GM18870 (cell line): ENCODE data around the gene ITFG1.
A peak's percentile ranks its signal among the peaks of the same experiment; 100 is the strongest.

Experiments used
- ATAC-seq: cut with Tn5 transposase; IDR thresholded peaks from one replicate; pipeline ENCODE4 v1.9.1; 2021; ENCODE audit warnings: moderate library complexity; ENCODE audit not compliant: unreplicated experiment

The ITFG1 gene

DNA sequence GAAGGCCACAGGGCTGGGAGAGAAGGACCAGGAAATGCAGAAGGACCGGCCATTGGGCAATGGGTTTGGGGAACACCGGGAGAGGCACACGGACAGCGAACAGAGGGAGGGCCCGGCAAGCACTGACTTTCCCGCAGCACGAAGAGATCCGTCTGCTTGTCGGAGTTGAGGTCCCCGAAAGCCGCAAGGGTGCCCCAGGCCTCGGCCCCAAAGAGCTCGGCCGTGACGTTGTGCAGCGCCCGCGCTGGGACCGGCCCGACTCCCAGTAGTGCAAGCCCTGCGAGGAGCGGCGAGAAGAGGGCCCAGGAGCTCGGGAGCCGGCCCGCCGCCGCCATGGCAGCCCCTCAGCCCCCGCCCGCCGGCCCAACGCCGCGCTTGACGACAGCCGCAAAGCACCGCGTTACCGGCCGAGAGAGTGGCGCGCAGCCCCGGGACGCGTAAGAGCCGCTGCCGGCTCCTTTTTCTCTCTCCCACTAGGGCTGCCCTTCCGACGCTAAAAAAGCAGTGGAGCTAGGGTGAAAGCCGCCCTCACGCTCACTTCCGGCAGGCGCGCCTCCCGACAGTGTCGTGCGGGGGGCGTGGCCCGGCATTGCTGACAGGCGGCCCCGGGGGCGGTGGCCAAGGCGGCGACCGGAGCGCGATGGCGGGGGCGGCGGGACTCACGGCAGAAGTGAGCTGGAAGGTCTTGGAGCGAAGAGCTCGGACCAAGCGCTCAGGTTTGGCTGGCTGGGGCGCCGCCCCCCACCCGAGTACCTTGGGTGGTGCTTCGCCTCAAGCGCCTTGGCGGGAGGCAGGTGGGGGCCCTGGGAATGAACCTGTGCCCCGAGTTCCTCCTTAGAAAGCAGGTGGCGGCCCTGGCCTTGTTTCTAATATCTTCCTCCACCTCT lies at the start of gene ITFG1, which contains the start of gene PHKB:
ITFG1 (minus strand) TSS at position 353 of the 887 bp plus-strand sequence; CDS start at position 335, 18 bp downstream.
PHKB (plus strand) TSS at position 621 of the 887 bp plus-strand sequence; CDS start at position 641, 20 bp downstream.
- ATAC-seq: peak; percentile 51

DNA sequence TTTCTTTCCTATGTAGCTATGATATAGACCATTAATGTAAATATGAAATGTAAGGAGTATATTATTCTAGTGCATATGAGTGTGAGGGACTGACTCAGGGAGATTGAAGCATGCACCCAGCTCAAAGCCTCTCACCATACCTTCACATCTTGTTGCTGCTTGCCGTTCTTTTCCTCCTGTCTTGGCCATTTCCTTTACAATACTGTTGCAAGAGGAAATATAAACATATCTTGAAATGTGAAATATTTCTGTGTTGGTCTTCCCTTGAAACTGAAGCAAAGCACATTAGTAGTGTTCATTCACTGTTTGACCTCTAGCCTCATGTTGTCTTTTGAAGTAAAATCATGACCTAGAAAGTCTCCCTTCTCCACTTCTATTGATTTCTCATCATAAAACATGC lies 46.8 kb upstream of the ITFG1 start:
- no peak for ATAC-seq

DNA sequence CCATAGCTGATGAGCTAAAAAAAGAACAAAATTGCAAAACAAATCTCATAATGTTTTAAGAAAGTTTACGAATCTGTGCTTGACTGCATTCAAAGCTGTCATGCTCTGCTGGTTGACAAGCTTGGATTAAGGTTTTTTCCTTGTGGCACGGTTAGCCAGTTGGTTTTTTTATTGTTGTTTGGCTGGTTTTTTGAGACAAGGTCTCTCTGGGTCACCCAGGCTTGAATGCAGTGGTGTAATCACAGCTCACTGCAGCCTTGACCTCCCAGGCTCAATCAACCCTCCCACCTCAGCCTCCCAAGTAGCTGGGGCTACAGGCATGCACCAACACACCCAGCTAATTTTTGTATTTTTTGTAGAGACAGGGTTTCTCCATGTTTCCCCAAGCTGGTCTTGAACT lies 45.9 kb upstream of the ITFG1 start:
- ATAC-seq: no peak

DNA sequence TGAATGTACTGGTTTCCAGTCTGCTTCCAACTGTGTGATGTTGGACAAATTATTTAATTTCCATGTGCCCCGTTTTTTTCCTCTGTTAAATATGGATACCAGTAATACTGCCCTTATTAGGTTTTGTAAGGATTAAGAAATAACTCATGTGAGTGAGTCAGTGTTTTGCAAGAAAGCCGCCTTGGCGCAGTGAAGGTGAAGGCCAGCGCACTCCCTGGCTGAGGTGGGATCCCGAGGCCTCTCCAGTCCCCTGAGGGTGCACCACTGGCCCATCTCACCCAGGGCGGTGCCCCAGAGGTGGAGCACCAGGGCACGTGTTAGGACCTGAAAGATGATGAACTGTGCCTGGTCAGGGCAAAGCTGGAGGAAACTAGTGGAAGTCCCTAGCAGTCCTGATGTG lies 43.7 kb upstream of the ITFG1 start:
- no peak for ATAC-seq

DNA sequence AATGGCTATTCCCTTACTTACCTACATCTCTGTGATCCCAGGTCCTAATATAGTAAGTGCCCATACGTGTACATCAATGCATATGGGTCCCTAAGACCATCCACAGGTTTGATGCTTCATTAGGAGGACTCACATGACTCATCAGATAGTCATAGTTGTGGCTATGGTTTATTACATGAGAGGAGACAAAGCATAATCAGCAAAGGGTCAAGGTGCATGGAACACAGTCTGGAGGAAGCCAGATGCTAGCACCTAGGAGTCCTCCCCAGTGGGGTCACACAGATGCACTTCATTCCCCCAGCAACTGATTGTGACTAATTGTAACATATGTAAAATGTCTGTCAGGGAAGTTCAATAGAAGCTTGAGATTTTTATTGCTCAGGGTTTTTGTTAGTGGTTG lies 43.1 kb upstream of the ITFG1 start:
- ATAC-seq: no peak

DNA sequence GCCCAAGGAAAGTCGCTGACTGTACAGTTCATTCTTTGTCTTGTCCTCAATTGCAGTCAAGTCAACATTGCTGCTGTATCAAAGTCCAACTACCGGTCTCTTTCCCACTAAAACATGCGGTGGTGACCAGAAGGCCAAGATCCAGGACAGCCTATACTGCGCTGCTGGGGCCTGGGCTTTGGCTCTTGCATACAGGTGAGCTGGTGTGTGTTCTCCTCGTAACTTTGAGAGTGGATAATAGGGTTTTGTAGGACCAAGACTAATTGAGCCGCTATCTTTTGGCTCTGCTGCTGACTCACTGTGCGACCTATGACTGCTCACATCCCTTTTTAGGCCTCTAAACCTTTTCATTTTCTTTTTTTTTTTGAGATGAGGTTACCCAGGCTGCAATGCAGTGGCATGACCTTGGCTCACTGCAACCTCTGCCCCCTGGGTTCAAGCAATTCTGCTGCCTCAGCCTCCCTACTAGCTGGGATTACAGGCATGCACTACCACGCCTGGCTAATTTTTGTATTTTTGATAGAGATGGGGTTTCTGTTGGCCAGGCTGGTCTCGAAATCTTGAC lies 38.9 kb upstream of the ITFG1 start:
- ATAC-seq: no peak

DNA sequence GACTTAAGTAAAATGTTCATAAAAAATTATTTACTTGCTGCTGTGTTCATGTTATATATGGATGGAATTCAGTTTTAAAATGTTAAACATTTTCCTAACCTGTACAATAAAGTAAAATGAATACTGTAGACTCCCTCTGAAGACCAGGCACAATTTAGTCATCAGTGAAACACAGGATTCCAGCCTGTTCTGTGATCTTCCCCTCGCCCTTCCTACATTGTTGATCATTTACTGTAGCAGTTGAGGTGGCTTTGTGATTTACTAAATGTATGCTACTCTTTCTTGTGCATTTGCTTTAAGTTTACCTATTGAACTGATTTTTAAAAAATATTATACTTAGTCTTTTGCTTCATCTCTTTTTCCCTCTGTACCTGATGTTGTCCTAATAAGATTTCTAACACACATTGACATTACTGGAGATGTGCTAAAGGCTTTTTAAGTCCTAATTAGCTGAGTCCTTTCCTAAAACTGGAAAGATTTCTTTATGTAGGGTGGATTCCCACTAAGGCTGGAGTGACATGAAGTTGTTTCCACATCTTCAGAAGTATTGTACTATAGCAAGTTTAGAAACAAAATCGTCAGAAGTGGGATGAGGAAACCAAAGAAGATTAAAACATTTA lies 38.3 kb upstream of the ITFG1 start:
- no peak for ATAC-seq

DNA sequence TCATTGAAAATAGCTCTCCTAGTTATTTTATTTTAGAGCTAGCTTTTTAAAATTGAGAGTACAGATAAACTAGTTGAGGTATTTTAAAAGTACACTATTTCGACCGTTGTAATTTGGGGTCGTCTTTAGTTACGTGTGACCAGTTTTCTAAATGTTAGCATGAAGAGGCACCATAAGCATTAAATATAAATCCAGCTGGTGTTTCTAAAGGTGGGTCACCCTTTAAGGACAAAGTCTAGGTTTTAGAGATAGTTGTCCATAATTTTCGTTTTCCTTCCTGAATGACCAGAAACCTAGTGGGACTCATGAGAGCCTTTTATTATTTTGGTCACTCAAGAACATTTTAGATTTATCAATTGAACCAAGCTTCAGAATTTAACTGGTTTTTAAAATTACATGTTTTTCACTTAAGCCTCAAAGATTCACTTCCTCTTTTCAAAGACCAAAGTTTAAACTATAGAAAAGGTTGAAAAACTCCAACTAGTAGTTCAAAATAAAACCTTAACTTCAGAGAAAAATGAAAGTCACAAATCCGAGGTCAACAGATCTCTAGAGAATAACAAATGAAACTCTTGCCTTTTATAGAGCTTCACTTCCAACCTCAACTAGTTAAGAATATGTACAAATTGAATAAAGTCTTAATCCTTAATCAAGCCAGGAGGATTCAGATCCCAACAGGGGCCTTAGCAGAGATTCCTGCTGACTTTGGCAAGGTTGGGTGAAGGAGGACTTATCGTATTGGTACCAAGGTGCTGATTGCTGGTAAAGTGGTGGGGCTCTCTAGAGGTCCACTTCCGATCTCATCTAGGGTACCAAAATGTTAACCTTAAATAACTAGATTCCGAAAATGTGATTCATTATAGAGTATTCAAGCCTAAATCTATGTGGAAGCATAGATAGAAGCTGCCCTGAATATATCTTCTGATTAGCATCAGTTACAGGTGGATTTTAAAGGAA lies 32.8 kb upstream of the ITFG1 start:
- ATAC-seq: peak; percentile 59

DNA sequence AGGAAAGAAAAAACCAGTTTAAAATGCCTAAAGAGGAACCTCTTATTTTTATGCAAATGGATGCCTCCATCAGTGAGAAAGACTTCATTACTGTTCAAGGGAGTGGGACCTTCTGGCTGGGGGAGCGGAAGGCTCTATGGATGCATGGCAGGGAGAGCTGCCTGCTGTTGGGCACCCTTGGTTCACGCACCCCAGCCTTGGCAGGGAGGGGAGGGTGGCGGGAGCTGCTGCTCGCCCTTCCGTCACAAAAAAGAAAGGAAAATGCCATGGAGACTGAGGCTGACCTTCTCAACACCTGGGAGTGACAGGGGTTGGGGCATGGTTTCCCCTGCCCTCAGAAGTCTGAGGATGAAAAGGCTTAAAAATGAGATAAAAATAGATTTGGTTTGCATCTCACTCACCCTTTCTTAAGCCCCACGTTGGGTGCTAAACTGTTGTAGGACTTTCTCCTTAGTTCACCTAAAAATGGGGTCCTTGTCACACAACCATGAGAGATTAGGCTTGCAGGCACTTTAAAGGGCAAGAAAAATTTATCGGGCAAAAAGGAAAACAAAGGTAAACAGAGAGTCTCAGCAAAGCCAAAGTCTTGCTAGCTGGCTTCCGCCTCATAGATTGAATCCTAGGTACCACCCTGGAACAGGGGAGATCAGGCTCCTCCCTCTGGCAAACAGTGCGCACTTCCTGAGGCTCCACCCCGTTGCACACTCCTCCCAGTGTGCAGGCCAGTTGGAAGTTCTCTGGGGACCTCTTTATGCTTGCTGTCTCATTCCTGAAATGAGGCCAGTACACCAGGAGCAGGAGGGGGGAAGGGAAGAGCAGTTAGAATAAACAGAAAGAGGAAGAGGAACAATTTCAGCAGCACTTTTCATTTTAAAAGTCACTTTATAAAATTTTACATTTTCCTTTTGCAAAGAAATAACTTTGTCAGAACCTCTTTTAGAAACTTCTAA lies 31.8 kb upstream of the ITFG1 start:
- peak; percentile 65 for ATAC-seq

DNA sequence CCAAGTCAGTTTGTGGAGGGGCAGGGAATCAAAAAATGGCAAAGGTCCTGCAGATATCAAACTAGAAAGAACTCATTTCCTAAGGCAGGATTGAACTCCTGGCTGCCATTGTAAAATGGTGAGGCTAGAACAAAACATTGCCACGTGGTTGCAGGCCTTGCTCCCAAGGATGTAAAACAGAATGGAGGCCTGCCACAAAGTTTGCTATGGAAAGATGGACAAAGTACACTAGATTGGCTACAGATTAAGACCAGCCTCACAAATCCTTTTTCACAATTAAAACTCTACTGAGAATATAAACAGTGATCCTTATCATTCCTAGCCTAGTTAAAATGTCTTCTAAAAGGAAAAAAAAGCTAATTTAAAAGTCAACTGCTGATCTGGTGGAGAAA lies 31.2 kb upstream of the ITFG1 start:
- no peak for ATAC-seq

DNA sequence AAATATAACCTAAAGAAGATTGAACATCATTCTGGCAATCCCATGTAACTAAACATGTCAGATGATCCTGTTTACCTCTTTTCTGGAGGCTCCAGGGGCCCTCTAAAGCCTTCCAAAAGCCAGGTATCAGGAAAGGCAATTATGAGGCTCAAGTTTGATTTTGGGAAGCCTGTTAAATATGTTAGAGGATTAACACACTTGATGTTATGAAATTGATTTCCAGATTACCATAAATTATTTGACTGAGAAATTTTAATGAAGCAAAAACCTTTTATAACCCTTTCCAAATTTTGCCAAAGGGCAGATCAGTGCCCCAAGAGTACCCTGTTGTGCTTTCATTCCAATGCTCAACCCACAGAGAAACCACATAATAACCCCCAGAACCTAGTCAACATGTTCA lies 29.6 kb upstream of the ITFG1 start:
- no peak for ATAC-seq

DNA sequence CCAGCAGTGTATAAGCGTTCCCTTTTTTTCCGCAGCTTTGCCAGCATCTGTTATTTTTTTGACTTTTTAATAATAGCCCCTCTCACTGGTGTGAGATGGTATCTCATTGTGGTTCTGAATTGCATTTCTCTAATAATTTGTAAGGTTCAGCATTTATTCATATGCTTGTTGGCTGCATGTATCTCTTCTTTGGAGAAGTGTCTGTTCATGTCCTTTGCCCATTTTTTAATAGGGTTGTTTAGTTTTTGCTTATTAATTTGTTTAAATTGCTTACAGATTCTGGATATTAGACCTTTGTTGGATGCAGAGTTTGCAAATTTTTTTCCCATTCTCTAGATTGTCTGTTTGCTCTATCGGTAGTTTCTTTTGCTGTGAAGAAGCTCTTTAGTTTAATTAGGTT lies 27.2 kb upstream of the ITFG1 start:
- no peak for ATAC-seq

DNA sequence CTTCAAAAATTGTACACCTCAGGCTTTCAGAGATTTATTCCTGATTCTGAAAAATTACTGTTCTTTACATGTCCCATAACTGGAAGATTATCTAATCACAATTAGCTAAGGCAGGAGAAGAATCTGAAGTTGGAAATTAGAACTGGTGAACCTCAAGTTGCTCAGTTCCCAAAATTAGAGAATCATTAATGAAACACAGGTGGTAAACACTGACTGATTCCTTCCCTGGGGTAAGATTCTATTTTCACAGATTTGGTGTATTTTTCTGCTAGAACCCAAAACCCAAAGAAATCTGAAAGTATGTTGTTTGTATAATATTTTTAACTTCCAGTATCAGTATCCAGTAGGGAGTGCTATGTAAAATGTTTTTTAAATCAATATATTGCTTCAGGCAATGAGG lies 26.0 kb upstream of the ITFG1 start:
- ATAC-seq: peak; percentile 78

DNA sequence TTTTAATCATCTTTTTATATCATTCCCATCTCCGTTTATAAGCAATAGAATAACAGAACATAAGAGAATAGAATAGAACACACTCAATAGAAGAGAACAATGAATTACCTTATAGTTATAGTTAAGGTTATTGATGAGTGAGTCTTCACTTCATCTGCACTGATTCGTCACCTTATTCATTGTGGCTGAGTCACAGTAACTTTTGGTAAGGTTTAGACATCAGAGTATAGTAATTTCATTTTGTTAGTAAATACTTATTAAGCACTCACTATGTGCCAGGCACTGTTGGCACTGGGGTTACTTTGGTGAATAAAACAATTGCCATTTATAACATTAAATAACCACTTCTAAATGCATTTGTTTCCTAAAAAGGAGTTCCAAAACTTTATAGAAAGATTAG lies 22.8 kb upstream of the ITFG1 start:
- ATAC-seq: no peak

DNA sequence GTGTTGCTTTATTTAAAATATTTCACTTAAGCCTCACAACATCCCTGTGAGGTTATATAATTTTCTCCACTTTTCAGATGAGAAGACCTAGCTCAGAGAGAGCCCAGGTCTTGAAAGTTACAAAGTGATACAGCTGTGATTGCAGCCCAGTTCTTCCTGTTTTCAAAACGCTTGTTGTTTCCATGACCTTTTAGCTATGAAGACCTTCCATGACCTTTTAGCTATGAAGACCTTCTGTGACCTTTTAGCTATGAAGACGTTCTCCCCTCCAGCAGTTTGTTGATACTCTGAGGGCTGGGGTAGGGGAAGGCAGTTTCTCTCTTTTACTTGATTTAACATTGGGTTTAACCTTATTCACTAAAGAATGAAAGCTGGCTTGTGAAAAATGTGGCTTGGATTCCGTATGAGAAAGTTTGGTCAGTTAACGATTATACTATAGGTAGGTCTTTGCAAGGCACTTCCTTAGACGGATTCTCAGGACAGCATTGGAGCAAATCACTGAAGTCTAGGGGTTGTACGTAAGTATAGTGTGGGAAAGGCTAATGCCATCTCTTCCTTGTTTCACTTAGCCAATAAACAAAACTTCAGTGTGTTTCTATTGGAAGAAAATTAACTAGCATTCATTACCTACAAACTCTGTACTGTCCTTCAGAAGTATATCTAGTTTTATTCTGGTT lies 21.0 kb upstream of the ITFG1 start:
- no peak for ATAC-seq

DNA sequence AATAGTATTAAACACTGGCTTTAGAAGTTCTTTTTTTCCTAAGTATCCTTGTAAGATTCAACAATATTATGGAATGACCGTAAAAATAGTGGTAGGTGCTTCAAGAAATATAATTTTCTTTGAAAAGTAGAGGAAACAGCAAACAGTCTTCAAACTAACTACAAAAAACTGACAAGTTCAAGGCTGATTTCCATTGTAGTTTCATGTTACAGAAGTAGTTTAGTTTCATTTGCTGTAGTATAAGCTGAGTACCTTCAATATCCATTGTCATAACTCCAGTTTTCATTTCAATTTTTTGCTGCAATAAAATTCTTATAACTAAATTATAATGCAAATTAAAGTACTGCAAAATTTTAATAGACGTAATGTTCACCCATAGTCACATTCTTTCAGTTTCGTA lies 19.5 kb upstream of the ITFG1 start:
- ATAC-seq: no peak

DNA sequence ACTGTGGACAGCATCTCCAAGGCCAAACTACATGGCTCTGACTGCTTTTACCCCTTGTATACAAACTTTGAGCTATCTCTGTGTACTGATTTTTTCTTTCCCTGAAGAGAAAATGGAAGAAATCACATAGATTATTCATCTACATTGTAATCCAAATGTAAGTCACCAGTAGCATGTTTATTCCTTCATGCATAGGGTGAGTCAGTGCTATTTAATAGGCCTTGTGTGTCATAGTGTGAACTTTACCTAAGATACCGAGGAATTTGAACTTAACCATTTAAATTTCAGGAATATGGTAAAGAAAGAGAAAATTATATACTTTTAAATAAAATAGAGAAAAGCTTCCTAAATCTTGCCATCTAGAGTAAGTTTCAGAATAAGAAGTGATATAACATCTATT lies 16.8 kb upstream of the ITFG1 start:
- no peak for ATAC-seq

DNA sequence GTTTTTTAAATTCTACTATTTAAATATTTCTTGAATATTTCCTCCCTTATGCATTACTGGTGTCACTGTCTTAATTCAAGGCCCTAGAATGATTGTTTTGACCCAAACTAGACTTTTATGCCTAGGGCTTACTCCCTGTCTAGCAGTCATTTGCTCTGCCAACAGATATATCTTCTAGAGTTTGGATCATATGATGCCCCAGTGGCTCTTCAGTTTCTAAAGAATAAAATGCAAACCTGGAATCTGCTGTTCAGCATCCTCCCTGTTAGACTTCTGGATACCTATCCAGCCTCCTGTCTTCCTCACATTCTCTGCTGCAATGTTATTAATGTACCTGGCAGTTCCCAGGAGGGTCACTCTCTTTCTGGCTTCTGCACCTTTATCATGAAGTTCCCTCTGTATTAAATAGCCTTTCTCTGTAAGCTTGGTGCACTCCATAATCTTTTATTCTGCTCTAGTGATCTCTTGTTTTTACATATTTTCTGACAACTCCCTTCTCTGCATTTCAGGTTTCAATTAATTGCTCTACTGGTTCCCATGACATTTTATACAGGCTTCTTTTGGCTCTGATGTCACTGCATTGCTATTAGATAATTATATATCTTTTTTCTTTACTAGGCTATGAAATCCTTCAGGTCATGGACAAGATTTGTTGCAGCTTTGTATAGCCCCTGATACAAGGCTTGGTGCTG lies 15.9 kb upstream of the ITFG1 start:
- no peak for ATAC-seq

DNA sequence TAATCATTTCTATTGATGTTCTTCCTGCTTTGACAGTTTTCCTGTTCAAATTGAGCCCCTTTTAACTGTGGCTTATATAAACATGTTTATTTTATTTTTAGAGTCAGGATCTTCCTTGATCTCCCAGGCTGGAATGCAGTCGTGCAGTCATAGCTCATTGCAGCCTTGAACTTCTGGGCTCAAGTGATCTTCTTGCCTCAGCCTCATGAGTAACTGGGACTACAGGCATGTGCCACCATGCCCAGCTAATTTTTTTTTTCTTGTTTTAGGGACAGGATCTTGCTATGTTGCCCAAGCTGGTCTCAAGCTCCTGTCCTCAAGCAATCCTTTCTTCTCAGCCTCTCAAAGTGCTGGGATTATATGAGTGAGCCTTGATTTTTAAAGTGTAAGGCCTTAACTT lies 14.9 kb upstream of the ITFG1 start:
- no peak for ATAC-seq
